GM23338 (cell line): ENCODE data around the gene ZNF518A.

Source experiments
- CREB1 ChIP-seq: fragments of 250-450 bp; sonication (Bioruptor Pico); IDR thresholded peaks from 2 replicates; pipeline ENCODE4 v1.5.0; 2020; ENCODE audit warnings: low read depth, mild to moderate bottlenecking, moderate library complexity
- EZH2 ChIP-seq: fragments of 200-600 bp; sonication (generic); IDR thresholded peaks from one replicate; pipeline ENCODE4 v1.8.0; 2017; ENCODE audit warnings: antibody characterized with exemption, mild to moderate bottlenecking, low read depth; ENCODE audit not compliant: unreplicated experiment
- EZH2phosphoT487 ChIP-seq: fragments of 200-600 bp; sonication (generic); IDR thresholded peaks from one replicate; pipeline ENCODE4 v1.8.1; 2018; ENCODE audit warnings: antibody characterized with exemption; ENCODE audit not compliant: unreplicated experiment
- NANOG ChIP-seq: IDR thresholded peaks from 2 replicates; pipeline ENCODE4 v1.6.1; 2016; ENCODE audit warnings: antibody characterized with exemption, borderline replicate concordance
- POLR2AphosphoS5 ChIP-seq: IDR thresholded peaks from 2 replicates; pipeline ENCODE4 v1.6.1; 2016; ENCODE audit warnings: antibody characterized with exemption, low read depth
- STAT1 ChIP-seq: IDR thresholded peaks from one replicate; pipeline ENCODE4 v1.6.1; 2016; ENCODE audit warnings: antibody characterized with exemption; ENCODE audit not compliant: unreplicated experiment
- ZNF331 ChIP-seq: fragments of 250-450 bp; sonication (Bioruptor Pico); IDR thresholded peaks from 2 replicates; pipeline ENCODE4 v1.5.0; 2020; ENCODE audit warnings: low read depth, mild to moderate bottlenecking, moderate library complexity
- TF ChIP-seq, protein P1 (sequence below), 2 experiments: fragments of 200-600 bp in 1 of 2; sonication (generic) in 1 of 2; conservative IDR thresholded peaks; 2 replicates each; pipeline versions ENCODE4 v1.5.1 to v1.6.1; 2016 to 2017; ENCODE audit warnings: antibody characterized with exemption in 2 of 2, low read depth in 2 of 2, mild to moderate bottlenecking in 2 of 2, moderate library complexity in 1 of 2
- TF ChIP-seq, protein P2 (sequence below): IDR thresholded peaks from one replicate; pipeline ENCODE4 v1.6.1; 2018; ENCODE audit warnings: antibody characterized with exemption; ENCODE audit not compliant: unreplicated experiment
- TF ChIP-seq, protein P3 (sequence below): IDR thresholded peaks from 2 replicates; pipeline ENCODE4 v1.6.1; 2016; ENCODE audit warnings: antibody characterized with exemption

DNA sequence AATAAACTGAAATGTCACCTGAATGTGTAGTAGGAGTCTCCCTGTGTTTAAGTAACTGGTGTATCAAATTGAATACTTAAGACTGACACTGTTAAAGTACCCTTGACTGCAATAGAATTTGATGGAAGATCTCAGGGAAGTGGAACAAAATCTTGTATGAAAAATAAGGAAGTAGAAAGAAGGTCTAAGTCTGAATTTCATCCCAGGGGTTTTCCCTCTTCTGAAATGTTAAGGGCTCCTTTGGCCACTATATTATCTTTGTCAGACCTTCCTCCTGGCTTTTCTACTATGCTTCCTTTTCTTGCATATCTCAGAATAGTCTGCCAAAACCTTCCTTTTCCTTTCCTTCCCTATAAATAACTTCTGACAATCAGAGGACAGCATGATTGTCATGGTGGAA is 81.7 kb downstream of the ZNF518A start:
- TF ChIP-seq EZH2 = no peak
- TF ChIP-seq, protein P1, sequence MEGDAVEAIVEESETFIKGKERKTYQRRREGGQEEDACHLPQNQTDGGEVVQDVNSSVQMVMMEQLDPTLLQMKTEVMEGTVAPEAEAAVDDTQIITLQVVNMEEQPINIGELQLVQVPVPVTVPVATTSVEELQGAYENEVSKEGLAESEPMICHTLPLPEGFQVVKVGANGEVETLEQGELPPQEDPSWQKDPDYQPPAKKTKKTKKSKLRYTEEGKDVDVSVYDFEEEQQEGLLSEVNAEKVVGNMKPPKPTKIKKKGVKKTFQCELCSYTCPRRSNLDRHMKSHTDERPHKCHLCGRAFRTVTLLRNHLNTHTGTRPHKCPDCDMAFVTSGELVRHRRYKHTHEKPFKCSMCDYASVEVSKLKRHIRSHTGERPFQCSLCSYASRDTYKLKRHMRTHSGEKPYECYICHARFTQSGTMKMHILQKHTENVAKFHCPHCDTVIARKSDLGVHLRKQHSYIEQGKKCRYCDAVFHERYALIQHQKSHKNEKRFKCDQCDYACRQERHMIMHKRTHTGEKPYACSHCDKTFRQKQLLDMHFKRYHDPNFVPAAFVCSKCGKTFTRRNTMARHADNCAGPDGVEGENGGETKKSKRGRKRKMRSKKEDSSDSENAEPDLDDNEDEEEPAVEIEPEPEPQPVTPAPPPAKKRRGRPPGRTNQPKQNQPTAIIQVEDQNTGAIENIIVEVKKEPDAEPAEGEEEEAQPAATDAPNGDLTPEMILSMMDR (conservative IDR thresholded peaks at IDR 0.05; ENCODE audit: low read depth in 2 of 2) = no peak
- TF ChIP-seq, protein P2, sequence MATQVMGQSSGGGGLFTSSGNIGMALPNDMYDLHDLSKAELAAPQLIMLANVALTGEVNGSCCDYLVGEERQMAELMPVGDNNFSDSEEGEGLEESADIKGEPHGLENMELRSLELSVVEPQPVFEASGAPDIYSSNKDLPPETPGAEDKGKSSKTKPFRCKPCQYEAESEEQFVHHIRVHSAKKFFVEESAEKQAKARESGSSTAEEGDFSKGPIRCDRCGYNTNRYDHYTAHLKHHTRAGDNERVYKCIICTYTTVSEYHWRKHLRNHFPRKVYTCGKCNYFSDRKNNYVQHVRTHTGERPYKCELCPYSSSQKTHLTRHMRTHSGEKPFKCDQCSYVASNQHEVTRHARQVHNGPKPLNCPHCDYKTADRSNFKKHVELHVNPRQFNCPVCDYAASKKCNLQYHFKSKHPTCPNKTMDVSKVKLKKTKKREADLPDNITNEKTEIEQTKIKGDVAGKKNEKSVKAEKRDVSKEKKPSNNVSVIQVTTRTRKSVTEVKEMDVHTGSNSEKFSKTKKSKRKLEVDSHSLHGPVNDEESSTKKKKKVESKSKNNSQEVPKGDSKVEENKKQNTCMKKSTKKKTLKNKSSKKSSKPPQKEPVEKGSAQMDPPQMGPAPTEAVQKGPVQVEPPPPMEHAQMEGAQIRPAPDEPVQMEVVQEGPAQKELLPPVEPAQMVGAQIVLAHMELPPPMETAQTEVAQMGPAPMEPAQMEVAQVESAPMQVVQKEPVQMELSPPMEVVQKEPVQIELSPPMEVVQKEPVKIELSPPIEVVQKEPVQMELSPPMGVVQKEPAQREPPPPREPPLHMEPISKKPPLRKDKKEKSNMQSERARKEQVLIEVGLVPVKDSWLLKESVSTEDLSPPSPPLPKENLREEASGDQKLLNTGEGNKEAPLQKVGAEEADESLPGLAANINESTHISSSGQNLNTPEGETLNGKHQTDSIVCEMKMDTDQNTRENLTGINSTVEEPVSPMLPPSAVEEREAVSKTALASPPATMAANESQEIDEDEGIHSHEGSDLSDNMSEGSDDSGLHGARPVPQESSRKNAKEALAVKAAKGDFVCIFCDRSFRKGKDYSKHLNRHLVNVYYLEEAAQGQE = no peak
- TF ChIP-seq POLR2AphosphoS5 = no peak
- no peak for TF ChIP-seq CREB1
- TF ChIP-seq NANOG = no peak
- TF ChIP-seq ZNF331 (CRISPR knock-in tag) = no peak
- TF ChIP-seq, protein P3, sequence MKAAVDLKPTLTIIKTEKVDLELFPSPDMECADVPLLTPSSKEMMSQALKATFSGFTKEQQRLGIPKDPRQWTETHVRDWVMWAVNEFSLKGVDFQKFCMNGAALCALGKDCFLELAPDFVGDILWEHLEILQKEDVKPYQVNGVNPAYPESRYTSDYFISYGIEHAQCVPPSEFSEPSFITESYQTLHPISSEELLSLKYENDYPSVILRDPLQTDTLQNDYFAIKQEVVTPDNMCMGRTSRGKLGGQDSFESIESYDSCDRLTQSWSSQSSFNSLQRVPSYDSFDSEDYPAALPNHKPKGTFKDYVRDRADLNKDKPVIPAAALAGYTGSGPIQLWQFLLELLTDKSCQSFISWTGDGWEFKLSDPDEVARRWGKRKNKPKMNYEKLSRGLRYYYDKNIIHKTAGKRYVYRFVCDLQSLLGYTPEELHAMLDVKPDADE = no peak
- TF ChIP-seq EZH2phosphoT487 = no peak
- no peak for TF ChIP-seq STAT1
